ENCODE measurements around the gene MAP3K8.

- TF ChIP-seq POLR2A (IDR thresholded peaks at IDR 0.05; ENCODE audit: low read depth, low read length) = no peak
- no peak for TF ChIP-seq TAF1 (IDR thresholded peaks at IDR 0.05; ENCODE audit: low read depth, low read length)
- TF ChIP-seq POLR2AphosphoS5 (IDR thresholded peaks at IDR 0.05; ENCODE audit: low read depth, low read length) = no peak
- no peak for TF ChIP-seq PAX5 (IDR thresholded peaks at IDR 0.05; ENCODE audit: insufficient read depth, low read length, severe bottlenecking)
These were observed 66.5 kb downstream of the MAP3K8 start for GRCh38 chr10:30500534-30500933.

Data from GM12891 (cell line).